ENCODE data around the gene ZC3H13. TPM values are rescaled to one million over a fixed set of nuclear protein-coding genes. Genes with fewer than 3 reads are reported as not detected.

ZC3H13 gene, protein sequence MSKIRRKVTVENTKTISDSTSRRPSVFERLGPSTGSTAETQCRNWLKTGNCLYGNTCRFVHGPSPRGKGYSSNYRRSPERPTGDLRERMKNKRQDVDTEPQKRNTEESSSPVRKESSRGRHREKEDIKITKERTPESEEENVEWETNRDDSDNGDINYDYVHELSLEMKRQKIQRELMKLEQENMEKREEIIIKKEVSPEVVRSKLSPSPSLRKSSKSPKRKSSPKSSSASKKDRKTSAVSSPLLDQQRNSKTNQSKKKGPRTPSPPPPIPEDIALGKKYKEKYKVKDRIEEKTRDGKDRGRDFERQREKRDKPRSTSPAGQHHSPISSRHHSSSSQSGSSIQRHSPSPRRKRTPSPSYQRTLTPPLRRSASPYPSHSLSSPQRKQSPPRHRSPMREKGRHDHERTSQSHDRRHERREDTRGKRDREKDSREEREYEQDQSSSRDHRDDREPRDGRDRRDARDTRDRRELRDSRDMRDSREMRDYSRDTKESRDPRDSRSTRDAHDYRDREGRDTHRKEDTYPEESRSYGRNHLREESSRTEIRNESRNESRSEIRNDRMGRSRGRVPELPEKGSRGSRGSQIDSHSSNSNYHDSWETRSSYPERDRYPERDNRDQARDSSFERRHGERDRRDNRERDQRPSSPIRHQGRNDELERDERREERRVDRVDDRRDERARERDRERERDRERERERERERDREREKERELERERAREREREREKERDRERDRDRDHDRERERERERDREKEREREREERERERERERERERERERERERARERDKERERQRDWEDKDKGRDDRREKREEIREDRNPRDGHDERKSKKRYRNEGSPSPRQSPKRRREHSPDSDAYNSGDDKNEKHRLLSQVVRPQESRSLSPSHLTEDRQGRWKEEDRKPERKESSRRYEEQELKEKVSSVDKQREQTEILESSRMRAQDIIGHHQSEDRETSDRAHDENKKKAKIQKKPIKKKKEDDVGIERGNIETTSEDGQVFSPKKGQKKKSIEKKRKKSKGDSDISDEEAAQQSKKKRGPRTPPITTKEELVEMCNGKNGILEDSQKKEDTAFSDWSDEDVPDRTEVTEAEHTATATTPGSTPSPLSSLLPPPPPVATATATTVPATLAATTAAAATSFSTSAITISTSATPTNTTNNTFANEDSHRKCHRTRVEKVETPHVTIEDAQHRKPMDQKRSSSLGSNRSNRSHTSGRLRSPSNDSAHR (N-terminal part only)
- total RNA-seq: 7.3 and 20.0 TPM in 2 replicates

DNA sequence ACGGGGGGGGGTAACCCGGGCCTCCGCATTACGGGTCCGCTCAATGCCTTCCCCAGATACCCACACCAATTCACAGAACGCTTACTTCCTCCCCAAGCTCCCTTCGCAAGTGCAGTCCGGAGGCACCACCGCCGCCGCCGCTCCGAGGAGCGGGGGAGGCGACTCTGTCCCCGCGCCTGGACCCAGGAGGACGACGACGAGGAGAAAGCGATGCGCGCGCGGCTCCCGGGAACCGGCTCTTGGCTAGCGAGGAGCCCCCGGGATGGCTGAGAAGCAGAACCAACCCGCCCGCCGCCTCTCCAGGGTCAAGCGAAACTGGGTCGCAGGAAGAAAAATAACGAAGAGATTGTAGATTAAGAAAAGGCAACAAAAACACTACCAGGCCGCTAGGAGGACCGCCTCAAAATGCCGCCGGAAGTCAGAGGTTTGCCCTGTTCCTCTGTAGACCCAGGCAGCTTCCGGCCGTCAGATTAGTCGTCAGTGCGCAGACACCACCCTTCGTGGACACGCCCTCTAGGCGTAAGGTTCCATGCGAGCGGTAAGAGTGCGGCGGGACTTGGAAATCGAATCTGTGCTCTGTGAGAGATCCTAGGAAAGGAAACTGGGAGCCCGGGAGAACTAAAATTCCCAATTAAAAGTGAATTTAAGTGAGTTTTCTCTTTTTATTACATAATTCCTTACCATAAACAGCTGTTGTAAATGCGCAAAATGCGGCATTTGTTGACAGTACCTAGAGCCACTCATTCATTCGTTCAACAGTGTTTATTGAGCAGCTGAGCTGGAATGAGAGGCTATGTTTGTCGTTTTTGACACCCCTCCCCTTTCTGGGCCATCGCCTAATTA is at the start of gene ZC3H13:
TSS of gene ZC3H13 (minus strand) at position 428 of the 843 bp plus-strand sequence. CDS start 7,239 bp downstream, outside the sequence.

Other genes starting within 250 kb of the ZC3H13 start
- gene SIAH3, start 201.0 kb downstream of the ZC3H13 start, total RNA-seq: not detected in 2 replicates
- not detected in 2 replicates for gene CPB2, start 52.3 kb upstream of the ZC3H13 start, total RNA-seq
- gene LCP1, start 129.4 kb upstream of the ZC3H13 start, total RNA-seq: 0.16 and 0.38 TPM in 2 replicates
- gene LRRC63, start 159.2 kb upstream of the ZC3H13 start, total RNA-seq: under 0.01 and 0.13 TPM in 2 replicates